GM23338 (cell line): ENCODE results near the gene TRNP1. TPM values are rescaled to one million over a fixed set of nuclear protein-coding genes. Genes with fewer than 3 reads are reported as not detected.

Experiments
- ATAC-seq: fragments of 200-7000 bp; cut with Tn5 transposase; 3 replicates; pipeline ENCODE4 v1.9.1; 2020
- DNase-seq: peaks from one replicate; pipeline ENCODE4 v3.0.0-alpha.2; 2015; ENCODE audit warnings: low spot score
- H2AFZ ChIP-seq: fragments of 200-600 bp; sonication (generic); 2 replicates; pipeline ENCODE4 v1.8.0; 2016; ENCODE audit warnings: antibody characterized with exemption, mild to moderate bottlenecking, moderate library complexity
- H3F3A ChIP-seq: fragments of 200-600 bp; sonication (generic); replicated peaks from 2 replicates; pipeline ENCODE4 v1.8.0; 2017; ENCODE audit warnings: antibody characterized with exemption, mixed run types, low read depth
- H3K27ac ChIP-seq: fragments of 200-600 bp; sonication (generic); 2 replicates; pipeline ENCODE4 v1.6.1; 2016; ENCODE audit warnings: low read depth
- H3K27me3 ChIP-seq: fragments of 200-600 bp; sonication (generic); 2 replicates; pipeline ENCODE4 v1.8.0; 2016; ENCODE audit warnings: mild to moderate bottlenecking, mixed run types, moderate library complexity; ENCODE audit not compliant: insufficient read depth
- H3K36me3 ChIP-seq: fragments of 200-600 bp; sonication (generic); 2 replicates; pipeline ENCODE4 v1.8.0; 2016; ENCODE audit warnings: mild to moderate bottlenecking; ENCODE audit not compliant: insufficient read depth
- H3K4me1 ChIP-seq: fragments of 200-600 bp; sonication (generic); 2 replicates; pipeline ENCODE4 v1.8.0; 2016; ENCODE audit warnings: mild to moderate bottlenecking, moderate library complexity; ENCODE audit not compliant: insufficient read depth
- H3K4me2 ChIP-seq: fragments of 200-600 bp; sonication (generic); 2 replicates; pipeline ENCODE4 v1.7.1; 2017; ENCODE audit warnings: mixed run types
- H3K4me3 ChIP-seq: fragments of 200-600 bp; sonication (generic); 2 replicates; pipeline ENCODE4 v1.6.1; 2016; ENCODE audit warnings: mixed run types
- H3K79me2 ChIP-seq: fragments of 200-600 bp; sonication (generic); replicated peaks from 2 replicates; pipeline ENCODE4 v1.8.0; 2017; ENCODE audit warnings: mild to moderate bottlenecking; ENCODE audit not compliant: insufficient read depth
- H3K9me2 ChIP-seq: fragments of 200-600 bp; sonication (generic); 2 replicates; pipeline ENCODE4 v1.8.0; 2017; ENCODE audit not compliant: insufficient read depth
- H4K20me1 ChIP-seq: fragments of 200-600 bp; sonication (generic); replicated peaks from 2 replicates; pipeline ENCODE4 v1.8.0; 2017; ENCODE audit warnings: mild to moderate bottlenecking; ENCODE audit not compliant: insufficient read depth
- H3K27ac Mint-ChIP-seq: 2 replicates; pipeline ENCODE4 v1.8.0; 2020; ENCODE audit warnings: inconsistent platforms, mild to moderate bottlenecking, moderate library complexity, mixed read lengths
- H3K27me3 Mint-ChIP-seq: 3 replicates; pipeline ENCODE4 v1.8.0; 2022; ENCODE audit warnings: low read depth, mild to moderate bottlenecking, moderate library complexity, mixed read lengths, inconsistent platforms; ENCODE audit not compliant: insufficient read depth, poor library complexity
- H3K36me3 Mint-ChIP-seq: 3 replicates; pipeline ENCODE4 v1.8.0; 2021; ENCODE audit warnings: low read depth, mild to moderate bottlenecking, inconsistent platforms, moderate library complexity, mixed read lengths
- H3K4me1 Mint-ChIP-seq: 3 replicates; pipeline ENCODE4 v1.8.0; 2020; ENCODE audit warnings: mild to moderate bottlenecking, inconsistent platforms, mixed read lengths
- H3K4me3 Mint-ChIP-seq: 3 replicates; pipeline ENCODE4 v1.8.0; 2021; ENCODE audit warnings: moderate library complexity, mild to moderate bottlenecking, inconsistent platforms, mixed read lengths
- H3K9me3 Mint-ChIP-seq: 3 replicates; pipeline ENCODE4 v1.8.0; 2020; ENCODE audit warnings: moderate library complexity, mild to moderate bottlenecking, inconsistent platforms, mixed read lengths
- CREB1 ChIP-seq: fragments of 250-450 bp; sonication (Bioruptor Pico); IDR thresholded peaks from 2 replicates; pipeline ENCODE4 v1.5.0; 2020; ENCODE audit warnings: low read depth, mild to moderate bottlenecking, moderate library complexity
- ETS1 ChIP-seq: IDR thresholded peaks from 2 replicates; pipeline ENCODE4 v1.6.1; 2016; ENCODE audit warnings: antibody characterized with exemption
- EZH2 ChIP-seq: fragments of 200-600 bp; sonication (generic); IDR thresholded peaks from one replicate; pipeline ENCODE4 v1.8.0; 2017; ENCODE audit warnings: antibody characterized with exemption, mild to moderate bottlenecking, low read depth; ENCODE audit not compliant: unreplicated experiment
- EZH2phosphoT487 ChIP-seq: fragments of 200-600 bp; sonication (generic); IDR thresholded peaks from one replicate; pipeline ENCODE4 v1.8.1; 2018; ENCODE audit warnings: antibody characterized with exemption; ENCODE audit not compliant: unreplicated experiment
- JUNB ChIP-seq: IDR thresholded peaks from one replicate; pipeline ENCODE4 v1.6.1; 2016; ENCODE audit warnings: antibody characterized with exemption; ENCODE audit not compliant: unreplicated experiment
- NANOG ChIP-seq: IDR thresholded peaks from 2 replicates; pipeline ENCODE4 v1.6.1; 2016; ENCODE audit warnings: antibody characterized with exemption, borderline replicate concordance
- POLR2AphosphoS5 ChIP-seq: IDR thresholded peaks from 2 replicates; pipeline ENCODE4 v1.6.1; 2016; ENCODE audit warnings: antibody characterized with exemption, low read depth
- REST ChIP-seq: IDR thresholded peaks from one replicate; pipeline ENCODE4 v1.6.1; 2018; ENCODE audit warnings: antibody characterized with exemption; ENCODE audit not compliant: unreplicated experiment
- STAT1 ChIP-seq: IDR thresholded peaks from one replicate; pipeline ENCODE4 v1.6.1; 2016; ENCODE audit warnings: antibody characterized with exemption; ENCODE audit not compliant: unreplicated experiment
- ZNF114 ChIP-seq: fragments of 250-450 bp; sonication (Bioruptor Pico); IDR thresholded peaks from 2 replicates; pipeline ENCODE4 v1.5.0; 2020; ENCODE audit warnings: mild to moderate bottlenecking, moderate library complexity
- ZNF331 ChIP-seq: fragments of 250-450 bp; sonication (Bioruptor Pico); IDR thresholded peaks from 2 replicates; pipeline ENCODE4 v1.5.0; 2020; ENCODE audit warnings: low read depth, mild to moderate bottlenecking, moderate library complexity
- polyA plus RNA-seq: library from polyadenylated mRNA; unstranded; fragments of >200 nt; fragmentation: Nextera tagmentation; extraction: Ambion mirVana; gene quantifications from 2 replicates; pipeline ENCODE4 v1.2.1, GENCODE V29; 2016
- total RNA-seq: library from RNA; depleted of rRNA; stranded (reverse); fragments of >200 nt; shearing (Covaris generic); gene quantifications from 2 replicates; pipeline ENCODE4 v1.2.3, GENCODE V29; 2014
- TF ChIP-seq, protein P1 (sequence below), 2 experiments: fragments of 200-600 bp in 1 of 2; sonication (generic) in 1 of 2; conservative IDR thresholded peaks; 2 replicates each; pipeline versions ENCODE4 v1.5.1 to v1.6.1; 2016 to 2017; ENCODE audit warnings: antibody characterized with exemption in 2 of 2, low read depth in 2 of 2, mild to moderate bottlenecking in 2 of 2, moderate library complexity in 1 of 2
- TF ChIP-seq, protein P2 (sequence below): fragments of 250-450 bp; sonication (Bioruptor Pico); IDR thresholded peaks from 2 replicates; pipeline ENCODE4 v1.5.0; 2020; ENCODE audit warnings: mild to moderate bottlenecking, moderate library complexity

The TRNP1 gene
- total and polyA plus RNA-seq, 2 experiments from 2014 or later, result 21.2 to 54.3 TPM

- ATAC-seq (no peak), DNase-seq (no peak)
- Histone ChIP-seq H3K4me3 (no peak overlapping the region), H3F3A (no peaks in the 10 kb centered on the region), H3K9me2 (no peaks in the 10 kb centered on the region), H3K27me3 (no peaks in the 10 kb centered on the region), H2AFZ (no peak overlapping the region), H3K79me2 (no peaks in the 10 kb centered on the region), H3K27ac (no peak overlapping the region), H3K4me2 (no peak overlapping the region), H3K4me1 (peaks cover 15% of the 10 kb centered on the region), H3K36me3 (no peaks in the 10 kb centered on the region), H4K20me1 (no peaks in the 10 kb centered on the region)
- H3K27ac Mint-ChIP-seq, result no peak overlapping the region
- TF ChIP-seq CREB1 (CRISPR knock-in tag) (no peak), ZNF331 (CRISPR knock-in tag) (no peak), POLR2AphosphoS5 (no peak), JUNB (no peak), NANOG (no peak), REST (no peak), EZH2 (no peak), ZNF114 (CRISPR knock-in tag) (no peak), EZH2phosphoT487 (no peak), STAT1 (no peak), ETS1 (no peak)
- TF ChIP-seq, protein P1, sequence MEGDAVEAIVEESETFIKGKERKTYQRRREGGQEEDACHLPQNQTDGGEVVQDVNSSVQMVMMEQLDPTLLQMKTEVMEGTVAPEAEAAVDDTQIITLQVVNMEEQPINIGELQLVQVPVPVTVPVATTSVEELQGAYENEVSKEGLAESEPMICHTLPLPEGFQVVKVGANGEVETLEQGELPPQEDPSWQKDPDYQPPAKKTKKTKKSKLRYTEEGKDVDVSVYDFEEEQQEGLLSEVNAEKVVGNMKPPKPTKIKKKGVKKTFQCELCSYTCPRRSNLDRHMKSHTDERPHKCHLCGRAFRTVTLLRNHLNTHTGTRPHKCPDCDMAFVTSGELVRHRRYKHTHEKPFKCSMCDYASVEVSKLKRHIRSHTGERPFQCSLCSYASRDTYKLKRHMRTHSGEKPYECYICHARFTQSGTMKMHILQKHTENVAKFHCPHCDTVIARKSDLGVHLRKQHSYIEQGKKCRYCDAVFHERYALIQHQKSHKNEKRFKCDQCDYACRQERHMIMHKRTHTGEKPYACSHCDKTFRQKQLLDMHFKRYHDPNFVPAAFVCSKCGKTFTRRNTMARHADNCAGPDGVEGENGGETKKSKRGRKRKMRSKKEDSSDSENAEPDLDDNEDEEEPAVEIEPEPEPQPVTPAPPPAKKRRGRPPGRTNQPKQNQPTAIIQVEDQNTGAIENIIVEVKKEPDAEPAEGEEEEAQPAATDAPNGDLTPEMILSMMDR (conservative IDR thresholded peaks at IDR 0.05; ENCODE audit: low read depth in 2 of 2), result no peak
- TF ChIP-seq, protein P2, sequence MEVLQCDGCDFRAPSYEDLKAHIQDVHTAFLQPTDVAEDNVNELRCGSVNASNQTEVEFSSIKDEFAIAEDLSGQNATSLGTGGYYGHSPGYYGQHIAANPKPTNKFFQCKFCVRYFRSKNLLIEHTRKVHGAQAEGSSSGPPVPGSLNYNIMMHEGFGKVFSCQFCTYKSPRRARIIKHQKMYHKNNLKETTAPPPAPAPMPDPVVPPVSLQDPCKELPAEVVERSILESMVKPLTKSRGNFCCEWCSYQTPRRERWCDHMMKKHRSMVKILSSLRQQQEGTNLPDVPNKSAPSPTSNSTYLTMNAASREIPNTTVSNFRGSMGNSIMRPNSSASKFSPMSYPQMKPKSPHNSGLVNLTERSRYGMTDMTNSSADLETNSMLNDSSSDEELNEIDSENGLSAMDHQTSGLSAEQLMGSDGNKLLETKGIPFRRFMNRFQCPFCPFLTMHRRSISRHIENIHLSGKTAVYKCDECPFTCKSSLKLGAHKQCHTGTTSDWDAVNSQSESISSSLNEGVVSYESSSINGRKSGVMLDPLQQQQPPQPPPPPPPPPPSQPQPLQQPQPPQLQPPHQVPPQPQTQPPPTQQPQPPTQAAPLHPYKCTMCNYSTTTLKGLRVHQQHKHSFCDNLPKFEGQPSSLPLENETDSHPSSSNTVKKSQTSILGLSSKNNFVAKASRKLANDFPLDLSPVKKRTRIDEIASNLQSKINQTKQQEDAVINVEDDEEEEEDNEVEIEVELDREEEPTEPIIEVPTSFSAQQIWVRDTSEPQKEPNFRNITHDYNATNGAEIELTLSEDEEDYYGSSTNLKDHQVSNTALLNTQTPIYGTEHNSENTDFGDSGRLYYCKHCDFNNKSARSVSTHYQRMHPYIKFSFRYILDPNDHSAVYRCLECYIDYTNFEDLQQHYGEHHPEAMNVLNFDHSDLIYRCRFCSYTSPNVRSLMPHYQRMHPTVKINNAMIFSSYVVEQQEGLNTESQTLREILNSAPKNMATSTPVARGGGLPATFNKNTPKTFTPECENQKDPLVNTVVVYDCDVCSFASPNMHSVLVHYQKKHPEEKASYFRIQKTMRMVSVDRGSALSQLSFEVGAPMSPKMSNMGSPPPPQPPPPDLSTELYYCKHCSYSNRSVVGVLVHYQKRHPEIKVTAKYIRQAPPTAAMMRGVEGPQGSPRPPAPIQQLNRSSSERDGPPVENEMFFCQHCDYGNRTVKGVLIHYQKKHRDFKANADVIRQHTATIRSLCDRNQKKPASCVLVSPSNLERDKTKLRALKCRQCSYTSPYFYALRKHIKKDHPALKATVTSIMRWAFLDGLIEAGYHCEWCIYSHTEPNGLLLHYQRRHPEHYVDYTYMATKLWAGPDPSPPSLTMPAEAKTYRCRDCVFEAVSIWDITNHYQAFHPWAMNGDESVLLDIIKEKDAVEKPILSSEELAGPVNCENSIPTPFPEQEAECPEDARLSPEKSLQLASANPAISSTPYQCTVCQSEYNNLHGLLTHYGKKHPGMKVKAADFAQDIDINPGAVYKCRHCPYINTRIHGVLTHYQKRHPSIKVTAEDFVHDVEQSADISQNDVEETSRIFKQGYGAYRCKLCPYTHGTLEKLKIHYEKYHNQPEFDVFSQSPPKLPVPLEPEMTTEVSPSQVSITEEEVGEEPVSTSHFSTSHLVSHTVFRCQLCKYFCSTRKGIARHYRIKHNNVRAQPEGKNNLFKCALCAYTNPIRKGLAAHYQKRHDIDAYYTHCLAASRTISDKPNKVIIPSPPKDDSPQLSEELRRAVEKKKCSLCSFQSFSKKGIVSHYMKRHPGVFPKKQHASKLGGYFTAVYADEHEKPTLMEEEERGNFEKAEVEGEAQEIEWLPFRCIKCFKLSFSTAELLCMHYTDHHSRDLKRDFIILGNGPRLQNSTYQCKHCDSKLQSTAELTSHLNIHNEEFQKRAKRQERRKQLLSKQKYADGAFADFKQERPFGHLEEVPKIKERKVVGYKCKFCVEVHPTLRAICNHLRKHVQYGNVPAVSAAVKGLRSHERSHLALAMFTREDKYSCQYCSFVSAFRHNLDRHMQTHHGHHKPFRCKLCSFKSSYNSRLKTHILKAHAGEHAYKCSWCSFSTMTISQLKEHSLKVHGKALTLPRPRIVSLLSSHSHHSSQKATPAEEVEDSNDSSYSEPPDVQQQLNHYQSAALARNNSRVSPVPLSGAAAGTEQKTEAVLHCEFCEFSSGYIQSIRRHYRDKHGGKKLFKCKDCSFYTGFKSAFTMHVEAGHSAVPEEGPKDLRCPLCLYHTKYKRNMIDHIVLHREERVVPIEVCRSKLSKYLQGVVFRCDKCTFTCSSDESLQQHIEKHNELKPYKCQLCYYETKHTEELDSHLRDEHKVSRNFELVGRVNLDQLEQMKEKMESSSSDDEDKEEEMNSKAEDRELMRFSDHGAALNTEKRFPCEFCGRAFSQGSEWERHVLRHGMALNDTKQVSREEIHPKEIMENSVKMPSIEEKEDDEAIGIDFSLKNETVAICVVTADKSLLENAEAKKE (CRISPR knock-in tag), result no peak
- H3K4me3 Mint-ChIP-seq, result no peak overlapping the region
- peaks cover 9% of the 10 kb centered on the region for H3K27me3 Mint-ChIP-seq
- peaks cover 40% of the 10 kb centered on the region for H3K4me1 Mint-ChIP-seq
- no peaks in the 10 kb centered on the region for H3K36me3 Mint-ChIP-seq
- no peaks in the 10 kb centered on the region for H3K9me3 Mint-ChIP-seq
Observed at GRCh38 chr1:27037518-27037917, 44.0 kb downstream of the TRNP1 start.
